ENCODE measurements around the gene DGLUCY.

The DGLUCY gene

DNA sequence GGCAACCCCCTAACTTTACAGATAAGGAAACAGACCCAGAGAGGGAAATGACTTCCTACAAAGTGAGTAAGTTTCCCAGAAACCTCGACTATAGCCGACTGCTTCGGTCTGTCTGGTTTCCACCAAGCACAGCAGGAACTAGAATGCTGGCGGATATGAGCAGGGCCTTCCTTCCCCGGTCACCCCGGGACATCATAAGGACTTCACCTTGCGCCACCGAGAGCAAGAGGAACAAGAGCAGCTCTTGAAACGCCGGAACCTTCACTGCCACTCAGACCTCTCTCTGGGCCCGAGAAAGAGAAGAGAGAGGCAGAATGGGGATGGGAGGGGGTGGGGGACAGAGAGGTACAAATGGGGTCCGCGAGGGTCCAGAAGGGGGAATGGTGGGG is 160.0 kb downstream of the DGLUCY start:
- in situ Hi-C loops (cut with MboI; ENCODE audit: low sequenced_read_pairs, unreplicated experiment), result no loop called here
- TF ChIP-seq CTCF (IDR thresholded peaks at IDR 0.05; ENCODE audit: borderline replicate concordance, control extremely low read depth, extremely low read depth, insufficient read depth, missing control alignments), result no peak
- DNase-seq (ENCODE audit: low spot score), result no peak

- no peak for DNase-seq (ENCODE audit: low spot score)
- in situ Hi-C loops (cut with MboI; ENCODE audit: low sequenced_read_pairs, unreplicated experiment), result no loop called here
- no peak for TF ChIP-seq CTCF (IDR thresholded peaks at IDR 0.05; ENCODE audit: borderline replicate concordance, control extremely low read depth, extremely low read depth, insufficient read depth, missing control alignments)
These were observed 160.9 kb downstream of the DGLUCY start for GRCh38 chr14:91274796-91275195.

Data from GM13976 (cell line).